Stimulated activated CD4-positive, alpha-beta T cell treated with anti-CD3 and anti-CD28 coated beads, Interleukin-4, amount 100 ng/mL, for 24 hours (primary cell): ENCODE data around the gene SFMBT1.
"Not testable (repeated sequence)": the region's sequence is repeated elsewhere in the genome, so short reads cannot be mapped to it uniquely, and the experiment has no call there.

ENCODE experiments used
- DNase-seq: peaks from one replicate; pipeline ENCODE4 v3.0.0-alpha.2; 2020

SFMBT1 gene

GRCh38 chr3:53035018-53035417, 10.9 kb downstream of the SFMBT1 start:
- not testable (repeated sequence) for DNase-seq

- not testable (repeated sequence) for DNase-seq
Observed at GRCh38 chr3:53034411-53034810, 11.5 kb downstream of the SFMBT1 start.

DNA sequence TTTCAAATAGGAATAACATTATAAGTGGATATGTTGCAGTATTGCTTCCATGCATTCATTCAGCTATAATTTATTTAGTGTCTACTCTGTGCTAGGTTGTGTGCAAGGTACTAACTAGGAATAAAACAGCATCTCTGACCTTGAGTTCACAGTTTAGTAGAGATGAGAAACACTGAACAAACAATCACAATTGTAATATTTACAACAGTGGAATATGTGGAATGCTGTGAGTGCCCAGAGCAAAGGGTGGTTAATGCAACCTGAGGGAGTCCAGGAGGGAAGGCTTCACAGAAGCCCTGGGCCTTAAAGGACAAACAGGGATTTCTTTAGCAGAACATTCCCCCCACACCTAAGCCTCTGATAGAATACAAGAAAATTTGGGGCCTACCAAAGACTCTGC, 13.3 kb downstream of the SFMBT1 start:
- DNase-seq, result no peak

GRCh38 chr3:53030619-53031449, 15.0 kb downstream of the SFMBT1 start:
- DNase-seq, result peak; percentile 47

- DNase-seq, result no peak
Observed at GRCh38 chr3:53028641-53029040, 17.2 kb downstream of the SFMBT1 start.

GRCh38 chr3:53027254-53027844, 18.5 kb downstream of the SFMBT1 start:
- DNase-seq, result no peak

DNA sequence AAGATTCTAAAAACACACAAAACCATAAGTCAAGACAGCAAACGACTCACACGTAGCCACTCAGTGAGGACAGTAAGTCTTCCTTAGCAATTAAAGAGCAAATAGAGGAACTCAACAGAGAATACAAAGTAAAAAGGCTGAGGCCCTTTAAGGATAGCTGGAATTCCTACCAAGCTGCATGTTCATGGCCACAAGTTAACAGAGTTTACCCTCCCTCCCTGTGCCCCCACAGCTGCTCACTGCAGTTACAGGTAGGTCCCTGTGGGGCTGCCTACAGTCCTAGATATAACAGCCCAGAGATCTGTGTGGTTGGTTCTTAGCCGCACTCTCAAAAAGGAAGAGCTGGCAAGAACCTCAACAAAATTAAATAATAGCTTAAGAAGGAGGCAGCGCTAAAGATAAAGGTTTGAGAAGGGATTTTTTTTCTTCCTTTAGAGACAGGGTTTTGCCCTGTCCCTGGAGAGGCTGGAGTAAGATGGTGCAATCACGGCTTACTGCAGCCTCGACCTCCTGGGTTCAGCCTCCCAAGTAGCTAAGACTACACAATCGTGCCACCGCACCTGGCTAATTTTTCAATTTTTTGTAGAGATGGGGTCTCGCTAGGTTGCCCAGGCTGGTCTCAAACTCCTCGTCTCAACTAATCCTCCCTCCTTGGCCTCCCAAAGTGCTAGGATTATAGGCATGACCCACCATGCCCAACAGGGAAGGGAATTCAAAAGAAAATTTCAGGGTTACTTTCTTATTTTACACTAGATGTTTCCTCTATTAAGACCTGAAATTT, 19.3 kb downstream of the SFMBT1 start:
- no peak for DNase-seq

GRCh38 chr3:53024315-53024714, 21.6 kb downstream of the SFMBT1 start:
- no peak for DNase-seq

DNA sequence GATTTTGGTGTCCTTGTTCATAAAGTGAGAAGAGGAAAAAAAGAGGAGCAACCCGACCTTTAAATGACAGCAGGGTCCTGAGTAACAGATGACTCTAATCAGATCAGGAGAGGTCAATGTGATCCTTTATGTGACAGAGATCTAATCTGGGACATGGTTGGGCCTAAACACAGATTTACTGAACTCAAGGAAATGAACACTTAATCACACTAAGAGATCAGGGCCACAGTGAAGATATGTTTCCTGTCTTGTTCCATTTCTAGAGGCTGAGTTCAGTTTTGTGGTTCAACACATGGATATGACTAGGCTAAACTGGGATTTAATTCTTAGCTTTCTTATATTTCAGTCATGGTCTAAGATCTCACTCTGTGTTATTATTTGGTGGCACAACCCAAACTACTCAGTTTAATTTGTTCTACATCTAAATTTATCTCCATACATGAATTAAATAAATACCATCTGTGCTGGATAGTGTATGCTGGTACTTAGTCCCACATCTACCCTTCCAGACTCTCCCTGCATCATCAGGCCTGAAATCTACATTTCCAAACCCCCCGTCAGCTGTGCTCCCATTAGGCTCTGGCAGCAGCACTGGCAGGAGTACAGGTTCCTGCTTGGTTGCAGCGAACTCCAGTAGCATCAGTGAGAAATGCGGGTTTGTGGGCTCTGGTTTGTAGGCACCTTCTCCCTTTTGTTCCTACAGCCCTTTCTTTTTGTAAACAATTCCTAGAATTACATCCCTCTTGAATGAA, 22.6 kb downstream of the SFMBT1 start:
- DNase-seq, result no peak

DNA sequence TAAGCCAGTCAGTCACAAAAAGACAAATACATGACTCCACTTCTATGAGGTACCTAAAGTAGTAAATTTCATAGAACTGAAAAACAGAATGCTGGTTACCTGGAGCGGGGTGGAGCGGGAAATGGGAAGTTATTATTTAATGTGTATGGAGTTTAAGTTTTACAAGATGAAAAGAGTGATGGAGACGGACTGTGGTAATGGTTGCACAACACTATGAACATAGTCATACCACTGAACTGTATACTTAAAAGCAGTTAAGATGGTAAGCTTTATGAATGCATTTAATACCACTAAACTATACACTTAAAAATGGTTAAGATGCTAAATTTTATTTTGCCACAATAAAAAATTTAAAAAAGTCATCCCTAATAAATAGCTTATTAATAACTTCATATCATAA, 23.2 kb downstream of the SFMBT1 start:
- no peak for DNase-seq

DNA sequence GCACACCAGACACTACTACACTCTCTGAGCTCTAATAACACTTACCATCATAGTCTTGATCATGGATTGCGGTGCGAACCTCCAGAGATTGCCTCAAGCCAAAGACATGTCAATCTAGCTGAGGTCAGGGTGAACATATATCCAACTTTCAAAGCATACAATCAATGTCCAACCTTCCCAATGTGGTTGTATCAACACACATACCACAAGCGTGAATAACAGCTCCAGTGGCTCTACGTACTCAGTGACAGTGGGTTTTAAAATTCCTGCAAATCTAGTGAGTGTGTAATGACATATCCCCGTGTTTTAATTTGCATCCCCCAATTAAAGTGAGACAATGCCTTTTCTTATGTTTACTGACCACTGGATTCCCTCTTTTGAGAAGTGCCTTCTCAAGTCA, 29.6 kb downstream of the SFMBT1 start:
- no peak for DNase-seq

GRCh38 chr3:53011324-53011723, 34.5 kb downstream of the SFMBT1 start:
- DNase-seq, result no peak

DNA sequence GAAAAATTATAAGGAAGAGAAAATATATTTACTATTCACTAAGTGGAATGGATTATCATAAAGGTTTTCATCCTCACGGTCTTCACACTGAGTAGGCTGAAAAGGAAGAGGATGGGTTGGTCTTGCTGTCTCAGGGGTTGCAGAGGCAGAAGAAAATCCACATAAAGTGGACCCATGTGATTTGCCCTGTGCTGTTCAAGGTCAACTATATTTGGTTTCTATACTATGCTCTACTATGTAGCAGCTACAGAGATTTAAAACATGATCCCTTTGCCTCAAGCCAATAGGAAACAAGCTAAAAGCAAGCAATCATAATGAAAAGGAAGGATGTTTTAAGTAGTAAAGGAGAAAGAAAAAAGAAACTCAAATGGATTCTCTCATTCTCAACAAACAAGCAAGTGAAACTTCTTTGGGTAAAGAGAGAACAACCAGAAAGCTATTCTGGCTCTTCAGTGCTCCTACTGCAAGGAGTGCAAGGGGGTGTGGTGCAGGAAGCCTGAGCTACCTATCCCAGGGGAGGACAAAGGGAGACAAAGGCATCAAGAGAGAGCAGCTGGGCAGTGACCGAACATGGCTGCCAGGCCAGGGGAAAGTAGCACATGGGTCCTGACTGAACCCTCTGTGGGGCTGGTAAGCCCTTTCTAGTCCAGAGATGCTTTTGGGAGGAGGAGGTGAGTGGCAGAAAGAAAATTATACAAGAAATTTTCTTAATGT, 35.9 kb downstream of the SFMBT1 start:
- DNase-seq, result no peak

- no peak for DNase-seq
Observed at GRCh38 chr3:53008932-53009331, 36.9 kb downstream of the SFMBT1 start.

- DNase-seq, result no peak
Observed at GRCh38 chr3:53005854-53006513, 39.9 kb downstream of the SFMBT1 start.

GRCh38 chr3:53005338-53005737, 40.5 kb downstream of the SFMBT1 start:
- DNase-seq, result no peak

DNA sequence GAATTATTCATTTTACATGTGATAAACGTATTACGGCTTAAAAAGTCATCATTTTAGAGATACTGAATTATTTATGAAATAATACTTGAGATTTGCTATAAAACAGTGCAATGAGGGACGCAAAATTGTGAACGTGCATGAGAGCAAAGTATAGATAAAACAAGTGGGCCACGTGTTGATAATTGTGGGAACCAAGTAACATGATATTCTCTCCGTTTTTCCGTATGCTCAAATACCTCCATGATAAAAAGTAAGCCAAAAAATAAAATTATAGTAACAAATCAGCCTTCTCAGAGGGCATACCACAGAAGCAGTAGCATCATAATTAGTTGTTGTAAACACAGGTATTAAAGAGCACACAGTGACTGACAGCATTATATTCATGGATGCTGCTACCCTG, 42.6 kb downstream of the SFMBT1 start:
- DNase-seq, result no peak

DNA sequence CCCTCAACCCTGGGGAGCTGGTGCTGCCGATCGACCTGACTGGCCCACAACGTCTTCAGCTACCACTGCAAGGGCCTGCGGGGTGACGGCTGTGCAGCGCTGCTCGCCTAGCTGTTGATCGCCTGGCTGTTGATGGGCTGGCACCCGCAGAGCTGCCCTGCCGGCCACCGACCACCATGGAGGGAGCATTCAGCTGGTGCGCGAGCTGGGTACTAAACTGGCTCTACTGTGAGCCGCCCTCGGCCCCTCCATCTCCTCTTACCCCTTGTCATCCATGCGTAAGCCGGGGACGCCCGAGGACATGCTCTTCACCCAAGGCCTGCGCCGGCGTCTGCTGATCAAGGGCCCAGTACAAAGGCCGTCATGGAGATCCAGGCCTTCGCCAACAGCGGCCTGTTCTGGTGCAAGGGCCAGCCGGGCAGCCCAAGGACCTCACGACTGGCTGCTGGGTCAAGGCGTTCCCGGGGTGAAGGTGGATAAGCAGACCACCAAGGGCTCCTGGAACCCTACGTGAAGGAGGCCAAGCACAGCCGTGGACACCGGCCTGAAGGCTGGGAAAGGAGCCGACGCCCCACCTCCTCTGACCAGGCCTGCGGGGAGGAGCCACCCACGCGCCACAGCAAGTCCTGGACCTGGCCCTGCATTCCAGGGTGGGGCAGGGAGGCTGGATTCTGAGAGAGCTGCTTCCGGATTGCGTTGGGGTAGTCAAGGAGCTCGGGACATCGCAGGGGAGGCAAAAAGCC, 46.9 kb downstream of the SFMBT1 start:
- DNase-seq, result no peak

DNA sequence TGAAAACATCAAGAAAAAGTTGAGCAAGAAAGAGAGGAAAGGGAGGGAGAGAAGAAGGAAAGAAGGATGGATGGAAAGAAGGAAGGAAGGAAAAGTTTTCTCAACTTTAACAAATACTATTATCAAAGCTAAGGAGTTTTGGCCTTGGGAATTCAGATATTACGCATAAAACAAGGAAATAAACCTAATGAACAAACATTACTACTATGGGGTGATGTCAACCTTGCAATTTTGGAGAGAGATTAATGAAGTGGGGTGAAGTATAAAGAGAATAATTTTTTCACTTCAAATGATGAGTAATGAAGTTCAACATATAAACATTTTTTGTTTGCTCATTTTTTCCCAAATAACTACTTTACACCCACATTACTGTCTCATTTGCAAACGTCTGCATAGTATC, 55.2 kb downstream of the SFMBT1 start:
- no peak for DNase-seq

- DNase-seq, result no peak
Observed at GRCh38 chr3:52986938-52987337, 58.9 kb downstream of the SFMBT1 start.

DNA sequence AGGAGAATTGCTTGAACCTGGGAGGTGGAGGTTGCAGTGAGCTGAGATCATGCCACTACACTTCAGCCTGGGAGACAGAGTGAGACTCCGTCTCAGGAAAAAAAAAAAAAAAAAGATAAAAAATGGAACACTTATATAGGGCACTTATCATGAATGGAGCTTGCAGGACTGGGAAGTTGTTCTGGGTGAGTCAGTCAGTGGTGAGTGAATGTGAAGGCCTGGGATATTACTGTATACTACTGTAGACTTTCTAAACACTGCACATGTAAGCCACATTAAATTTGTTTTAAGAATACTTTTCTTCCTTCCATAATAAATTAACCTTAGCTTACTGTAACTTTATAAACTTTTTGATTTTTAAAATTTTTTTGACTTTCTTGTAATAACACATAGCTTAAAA, 59.8 kb downstream of the SFMBT1 start:
- no peak for DNase-seq
